Islet precursor cell (in vitro differentiated cells): ENCODE results near the gene PGC.

Source experiments
- DNase-seq: peaks from one replicate; pipeline ENCODE4 v3.0.0-alpha.2; 2018

The PGC gene

GRCh38 chr6:41693281-41694240 is 53.6 kb downstream of the PGC start:
- no peak for DNase-seq

DNA sequence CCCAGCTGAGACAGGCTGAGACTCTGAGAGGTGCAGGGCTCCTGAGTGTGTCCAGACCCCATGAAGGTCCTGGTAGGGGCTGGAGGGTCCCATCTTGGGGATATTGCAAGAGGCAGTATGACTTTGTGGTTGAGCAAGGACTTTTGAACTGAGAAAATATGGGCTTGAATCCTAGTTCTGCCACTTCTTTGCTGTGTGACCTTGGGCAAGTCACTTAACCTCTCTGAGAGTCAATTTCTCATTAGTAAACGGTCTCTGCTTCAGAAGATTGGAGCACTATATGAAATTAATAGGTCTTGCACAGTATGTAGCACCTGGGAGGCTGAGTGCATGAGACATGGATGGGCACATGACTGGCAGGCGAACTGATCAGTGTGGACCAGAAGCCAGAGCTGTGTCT is 54.5 kb downstream of the PGC start:
- DNase-seq: no peak

DNA sequence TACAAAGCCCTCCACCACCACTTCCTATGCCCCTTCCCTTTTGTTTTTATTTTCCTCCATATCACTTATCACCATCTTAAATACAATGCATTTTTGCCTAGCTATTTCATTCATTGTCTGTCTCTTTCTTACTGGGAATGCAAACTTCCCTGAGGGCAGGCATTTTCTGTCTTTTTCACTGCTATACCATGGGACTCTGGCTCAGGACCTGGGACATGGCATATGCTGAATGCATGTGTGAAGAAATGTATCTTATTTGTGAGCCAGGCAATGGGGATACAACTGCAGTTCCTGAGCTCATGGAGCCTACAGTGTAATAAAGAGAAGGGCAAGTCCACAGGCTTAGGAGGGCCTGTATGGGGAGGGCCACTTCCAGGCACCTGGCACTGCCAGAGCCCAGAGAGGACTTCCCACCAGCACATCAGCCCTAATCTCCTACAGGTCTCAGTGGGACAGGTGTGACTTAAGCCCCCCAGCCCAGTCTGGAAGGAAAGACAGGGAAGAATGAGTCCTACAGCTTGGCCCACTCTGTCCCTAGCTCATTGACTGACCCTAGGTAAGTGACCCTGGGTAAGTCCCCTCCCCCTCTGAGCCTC is 55.0 kb downstream of the PGC start:
- no peak for DNase-seq

DNA sequence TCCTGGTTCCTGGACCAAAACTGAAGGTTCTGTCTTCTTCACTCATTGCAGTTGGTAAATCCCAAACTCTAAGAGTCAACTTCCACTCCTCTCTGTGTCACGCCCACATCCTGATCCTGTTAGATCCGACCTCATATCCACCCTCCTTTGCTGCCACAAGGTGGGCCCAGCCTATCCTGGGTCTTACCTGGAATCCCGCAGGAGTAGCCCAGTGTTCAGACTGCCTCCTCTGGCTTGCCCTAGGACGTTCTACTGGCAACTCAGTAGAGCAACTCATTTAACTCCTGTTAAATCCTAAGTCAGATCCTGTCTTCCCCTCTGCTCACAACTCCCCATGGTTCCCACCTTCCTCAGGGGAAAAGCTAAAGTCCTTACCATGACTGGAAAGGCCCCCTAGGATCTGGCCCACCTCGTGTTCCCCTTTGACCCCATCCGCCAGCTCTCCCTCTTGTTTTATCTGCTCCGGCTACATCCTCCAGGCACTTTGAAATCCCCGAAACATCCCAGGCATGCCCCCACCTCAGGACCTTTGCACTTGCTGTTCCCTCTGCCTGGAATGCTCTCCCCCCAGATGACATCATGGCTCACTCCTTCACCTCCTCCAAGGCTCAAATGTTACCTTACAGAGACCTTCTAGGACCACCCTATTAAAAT is 55.6 kb downstream of the PGC start:
- no peak for DNase-seq

- no peak for DNase-seq
These were observed 56.5 kb downstream of the PGC start for GRCh38 chr6:41690541-41691330.

- DNase-seq: no peak
These were observed 57.8 kb downstream of the PGC start for GRCh38 chr6:41689171-41690008.

DNA sequence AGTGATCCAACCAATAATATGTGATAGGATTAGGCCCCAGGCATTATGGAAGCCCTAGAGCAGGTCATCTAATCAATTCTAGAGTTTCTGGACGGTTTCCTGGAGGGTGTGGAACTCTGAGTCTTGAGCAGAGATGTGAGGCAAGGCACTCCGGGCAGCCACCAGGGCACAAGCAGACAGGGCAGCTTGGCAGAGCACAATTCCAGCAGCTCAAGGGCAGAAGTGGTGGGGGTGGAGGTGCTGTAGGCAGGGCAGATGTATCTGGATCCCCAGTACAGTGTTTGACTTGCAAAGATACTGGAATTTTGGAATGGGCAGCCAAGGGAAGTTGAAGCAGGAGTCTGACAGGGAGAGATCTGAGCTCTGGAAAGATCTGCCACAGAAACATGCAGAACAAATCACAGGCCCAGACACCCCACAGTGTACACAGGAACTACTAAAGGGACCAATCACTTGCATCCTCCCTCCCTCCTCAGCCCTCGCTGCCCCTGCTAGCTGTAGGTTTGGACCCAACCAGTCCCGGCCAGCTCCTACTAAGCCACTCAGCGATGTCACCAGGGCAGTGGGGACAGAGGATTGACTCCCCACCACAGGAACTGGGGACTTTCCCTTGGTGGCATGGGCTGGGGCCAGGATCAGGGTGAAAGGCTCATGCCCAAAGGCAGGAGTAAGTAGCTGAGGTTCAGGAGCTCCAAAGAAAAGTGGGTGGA is 58.8 kb downstream of the PGC start:
- DNase-seq: no peak

DNA sequence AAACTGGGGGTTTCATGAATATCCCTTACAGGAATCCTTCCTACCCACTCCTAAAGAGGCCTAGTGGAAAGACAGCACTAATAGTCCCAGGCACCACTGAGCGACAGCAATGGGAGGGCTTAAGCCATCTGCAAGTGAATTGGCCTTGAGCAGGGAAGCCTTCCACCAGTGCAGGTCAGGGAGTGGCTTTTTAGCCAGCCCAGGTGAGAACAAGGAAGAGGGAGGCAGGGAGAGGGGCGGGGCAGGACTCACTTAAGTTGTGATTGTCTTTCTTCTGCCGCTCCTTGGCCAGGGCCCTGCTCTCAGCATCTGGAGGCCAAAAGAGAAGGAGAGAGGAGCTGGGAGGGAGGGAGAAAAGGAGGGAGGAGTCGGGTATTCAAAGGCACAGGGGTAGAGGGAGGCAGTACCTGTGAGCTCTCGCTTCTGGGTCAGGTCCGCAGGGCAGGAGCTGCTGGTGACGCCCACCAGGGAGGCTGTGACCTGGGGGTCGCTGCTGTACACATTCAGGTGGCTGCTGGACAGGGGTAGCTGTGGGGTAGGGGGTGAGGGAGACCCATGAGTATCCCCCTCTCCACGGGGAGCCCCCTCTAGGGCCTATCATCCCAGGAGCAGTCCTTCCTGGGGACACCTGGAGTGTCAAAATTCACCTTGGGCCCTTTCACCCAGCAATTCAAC is 59.6 kb downstream of the PGC start:
- peak; percentile 73 for DNase-seq
